ENCODE measurements around the gene LSP1.

The LSP1 gene

GRCh38 chr11:1819074-1819473 is 33.8 kb upstream of the LSP1 start:
- H3K4me1 Mint-ChIP-seq, result no peaks in the 10 kb centered on the region
- no peaks in the 10 kb centered on the region for H3K36me3 Mint-ChIP-seq
- CTCF ChIA-PET, result interaction anchor here (0.9 kb wide), 2 partner anchors 13 to 14 kb away, joined by 3 read pairs; no protein-coding TSS in a partner anchor
- H3K4me3 Mint-ChIP-seq, result no peak overlapping the region
- peaks cover 24% of the 10 kb centered on the region for H3K27me3 Mint-ChIP-seq
- peaks cover 5% of the 10 kb centered on the region for H3K9me3 Mint-ChIP-seq
- H3K27ac Mint-ChIP-seq, result no peak overlapping the region
- no peak for DNase-seq

GRCh38 chr11:1820463-1821325 is 32.2 kb upstream of the LSP1 start:
- no peak for DNase-seq
- no peak overlapping the region for H3K4me3 Mint-ChIP-seq
- no peaks in the 10 kb centered on the region for H3K4me1 Mint-ChIP-seq
- peaks cover 5% of the 10 kb centered on the region for H3K9me3 Mint-ChIP-seq
- H3K27me3 Mint-ChIP-seq, result peaks cover 15% of the 10 kb centered on the region
- H3K27ac Mint-ChIP-seq, result no peak overlapping the region
- CTCF ChIA-PET, result interaction anchor here (1.1 to 1.5 kb wide), 2 partner anchors 12 to 127 kb away, joined by 5 to 7 read pairs; no protein-coding TSS in a partner anchor
- no peaks in the 10 kb centered on the region for H3K36me3 Mint-ChIP-seq

GRCh38 chr11:1821562-1821961 is 31.3 kb upstream of the LSP1 start:
- Mint-ChIP-seq H3K9me3 (peaks cover 5% of the 10 kb centered on the region), H3K27ac (no peak overlapping the region), H3K4me1 (no peaks in the 10 kb centered on the region), H3K36me3 (no peaks in the 10 kb centered on the region), H3K4me3 (no peak overlapping the region), H3K27me3 (peaks cover 12% of the 10 kb centered on the region)
- DNase-seq, result no peak
- CTCF ChIA-PET, result interaction anchor here (1.8 to 2.8 kb wide), 2 partner anchors 12 to 128 kb away, joined by 10 to 14 read pairs; partner anchors contain the start of gene SYT8

- H3K4me1 Mint-ChIP-seq, result no peaks in the 10 kb centered on the region
- CTCF ChIA-PET, result interaction anchor here (1.2 to 2.8 kb wide), 3 partner anchors 11 to 170 kb away, joined by 5 to 14 read pairs (median 10); partner anchors contain the start of gene SYT8
Observed at GRCh38 chr11:1822648-1823375, 30.1 kb upstream of the LSP1 start.

GRCh38 chr11:1823376-1824220 is 29.3 kb upstream of the LSP1 start:
- Mint-ChIP-seq H3K36me3 (no peaks in the 10 kb centered on the region), H3K27me3 (peaks cover 13% of the 10 kb centered on the region), H3K4me3 (no peak overlapping the region), H3K9me3 (peaks cover 3% of the 10 kb centered on the region), H3K4me1 (no peaks in the 10 kb centered on the region), H3K27ac (no peak overlapping the region)
- DNase-seq, result no peak
- CTCF ChIA-PET, result interaction anchor here (1.8 to 2.8 kb wide), 3 partner anchors 10 to 130 kb away, joined by 7 to 14 read pairs (median 10); partner anchors contain the start of gene SYT8

More at GRCh38 chr11:1822648-1823375, 30.1 kb upstream of the LSP1 start:
- Mint-ChIP-seq H3K27me3 (peaks cover 7% of the 10 kb centered on the region), H3K4me3 (no peak overlapping the region), H3K9me3 (peaks cover 3% of the 10 kb centered on the region), H3K36me3 (no peaks in the 10 kb centered on the region), H3K27ac (no peak overlapping the region)
- no peak for DNase-seq

GRCh38 chr11:1824221-1825038 is 28.5 kb upstream of the LSP1 start:
- peaks cover 2% of the 10 kb centered on the region for H3K9me3 Mint-ChIP-seq

GRCh38 chr11:1825039-1825740 is 27.7 kb upstream of the LSP1 start:
- no peak overlapping the region for H3K4me3 Mint-ChIP-seq
- H3K9me3 Mint-ChIP-seq, result no peaks in the 10 kb centered on the region
- H3K4me1 Mint-ChIP-seq, result no peaks in the 10 kb centered on the region
- peaks cover 28% of the 10 kb centered on the region for H3K27me3 Mint-ChIP-seq
- no peak overlapping the region for H3K27ac Mint-ChIP-seq
- CTCF ChIA-PET, result interaction anchor here (1.0 to 1.9 kb wide), 2 partner anchors 8 to 131 kb away, joined by 3 to 7 read pairs; no protein-coding TSS in a partner anchor
- H3K36me3 Mint-ChIP-seq, result no peaks in the 10 kb centered on the region
- no peak for DNase-seq

More at GRCh38 chr11:1824221-1825038, 28.5 kb upstream of the LSP1 start:
- Mint-ChIP-seq H3K36me3 (no peaks in the 10 kb centered on the region), H3K27ac (no peak overlapping the region), H3K4me1 (no peaks in the 10 kb centered on the region), H3K27me3 (peaks cover 21% of the 10 kb centered on the region), H3K4me3 (no peak overlapping the region)
- no peak for DNase-seq
- CTCF ChIA-PET, result interaction anchor here (1.0 to 2.8 kb wide), 3 partner anchors 9 to 131 kb away, joined by 3 to 14 read pairs (median 7); partner anchors contain the start of gene SYT8

- no peaks in the 10 kb centered on the region for H3K36me3 Mint-ChIP-seq
Observed at GRCh38 chr11:1825785-1826451, 27.0 kb upstream of the LSP1 start.

GRCh38 chr11:1826552-1827094 is 26.3 kb upstream of the LSP1 start:
- DNase-seq, result no peak
- H3K4me3 Mint-ChIP-seq, result no peak overlapping the region
- no peaks in the 10 kb centered on the region for H3K36me3 Mint-ChIP-seq
- CTCF ChIA-PET, result interaction anchor here (0.8 to 1.4 kb wide), 2 partner anchors 12 to 174 kb away, joined by 3 to 4 read pairs; no protein-coding TSS in a partner anchor
- no peaks in the 10 kb centered on the region for H3K9me3 Mint-ChIP-seq
- H3K27ac Mint-ChIP-seq, result no peak overlapping the region
- peaks cover 41% of the 10 kb centered on the region for H3K27me3 Mint-ChIP-seq
- H3K4me1 Mint-ChIP-seq, result no peaks in the 10 kb centered on the region

More at GRCh38 chr11:1825785-1826451, 27.0 kb upstream of the LSP1 start:
- H3K27ac Mint-ChIP-seq, result no peak overlapping the region
- DNase-seq, result no peak
- H3K9me3 Mint-ChIP-seq, result no peaks in the 10 kb centered on the region
- H3K4me1 Mint-ChIP-seq, result no peaks in the 10 kb centered on the region
- CTCF ChIA-PET, result interaction anchor here (1.4 to 1.9 kb wide), 2 partner anchors 132 to 173 kb away, joined by 4 to 7 read pairs; no protein-coding TSS in a partner anchor
- H3K4me3 Mint-ChIP-seq, result no peak overlapping the region
- H3K27me3 Mint-ChIP-seq, result peaks cover 35% of the 10 kb centered on the region

GRCh38 chr11:1827095-1827813 is 25.6 kb upstream of the LSP1 start:
- Mint-ChIP-seq H3K4me3 (no peak overlapping the region), H3K9me3 (no peaks in the 10 kb centered on the region), H3K4me1 (no peaks in the 10 kb centered on the region), H3K36me3 (no peaks in the 10 kb centered on the region), H3K27me3 (peaks cover 46% of the 10 kb centered on the region), H3K27ac (no peak overlapping the region)
- no peak for DNase-seq
- CTCF ChIA-PET, result interaction anchor here (0.8 to 10.0 kb wide), 3 partner anchors 13 to 175 kb away, joined by 3 to 341 read pairs (median 4); no protein-coding TSS in a partner anchor

GRCh38 chr11:1827931-1828330 is 25.0 kb upstream of the LSP1 start:
- H3K27me3 Mint-ChIP-seq, result peaks cover 47% of the 10 kb centered on the region
- CTCF ChIA-PET, result interaction anchor here (1.3 to 10.0 kb wide), 3 partner anchors 121 to 175 kb away, joined by 4 to 341 read pairs (median 8); no protein-coding TSS in a partner anchor

More at GRCh38 chr11:1827931-1828330, 25.0 kb upstream of the LSP1 start:
- Mint-ChIP-seq H3K4me1 (no peaks in the 10 kb centered on the region), H3K36me3 (no peaks in the 10 kb centered on the region), H3K27ac (no peak overlapping the region), H3K9me3 (no peaks in the 10 kb centered on the region), H3K4me3 (no peak overlapping the region)
- DNase-seq, result no peak
